AG04450 (cell line): ENCODE measurements around the gene HBA1. TPM values are rescaled to one million over a fixed set of nuclear protein-coding genes. Genes with fewer than 3 reads are reported as not detected.

ENCODE experiments used
- CTCF ChIA-PET: fragments of 300-600, 350-600 bp; formaldehyde crosslinking; extraction: SDS; loops from one replicate; lab custom pipeline; 2022; ENCODE audit warnings: antibody characterized with exemption, inconsistent platforms; lab: Charles Lee
- POLR2A ChIA-PET: fragments of 350-600 bp; formaldehyde crosslinking; extraction: SDS; loops from one replicate; lab custom pipeline; 2021; ENCODE audit warnings: antibody characterized with exemption, inconsistent platforms; lab: Yijun Ruan, JAX
- DNase-seq: peaks from one replicate; pipeline ENCODE4 v3.0.0-alpha.2; 2011; ENCODE audit warnings: low read depth, low spot score
- H3K27ac ChIP-seq: one replicate; pipeline ENCODE4 v1.5.1; 2012; ENCODE audit warnings: low read depth, low read length, control low read depth
- H3K27me3 ChIP-seq: one replicate; pipeline ENCODE4 v1.6.0; 2012; ENCODE audit warnings: low read length; ENCODE audit not compliant: control insufficient read depth, insufficient read depth
- H3K4me3 ChIP-seq: 2 replicates; pipeline ENCODE4 v1.5.1; 2011; ENCODE audit warnings: mild to moderate bottlenecking, low read depth, low read length, control low read depth
- H3K9me3 ChIP-seq: 2 replicates; pipeline ENCODE4 v1.5.1; 2012; ENCODE audit warnings: low read length; ENCODE audit not compliant: control insufficient read depth, insufficient read depth
- polyA plus RNA-seq: library from polyadenylated mRNA; depleted of rRNA; stranded (reverse); fragments of >200 nt; gene quantifications from 2 replicates; pipeline ENCODE4 v1.2.3, GENCODE V29; 2011
- TF ChIP-seq, protein P1 (sequence below): IDR thresholded peaks from 2 replicates; pipeline ENCODE4 v1.5.1; 2011; ENCODE audit warnings: low read depth, low read length, control low read depth, inconsistent platforms

The HBA1 gene
- polyA plus RNA-seq, 1 experiment = not detected

GRCh38 chr16:177394-177822 lies 928 bp downstream of the HBA1 start:
- CTCF ChIA-PET = interaction anchor here (0.7 kb wide), 1 partner anchor 42 kb away, joined by 7 read pairs; no protein-coding TSS in a partner anchor

DNA sequence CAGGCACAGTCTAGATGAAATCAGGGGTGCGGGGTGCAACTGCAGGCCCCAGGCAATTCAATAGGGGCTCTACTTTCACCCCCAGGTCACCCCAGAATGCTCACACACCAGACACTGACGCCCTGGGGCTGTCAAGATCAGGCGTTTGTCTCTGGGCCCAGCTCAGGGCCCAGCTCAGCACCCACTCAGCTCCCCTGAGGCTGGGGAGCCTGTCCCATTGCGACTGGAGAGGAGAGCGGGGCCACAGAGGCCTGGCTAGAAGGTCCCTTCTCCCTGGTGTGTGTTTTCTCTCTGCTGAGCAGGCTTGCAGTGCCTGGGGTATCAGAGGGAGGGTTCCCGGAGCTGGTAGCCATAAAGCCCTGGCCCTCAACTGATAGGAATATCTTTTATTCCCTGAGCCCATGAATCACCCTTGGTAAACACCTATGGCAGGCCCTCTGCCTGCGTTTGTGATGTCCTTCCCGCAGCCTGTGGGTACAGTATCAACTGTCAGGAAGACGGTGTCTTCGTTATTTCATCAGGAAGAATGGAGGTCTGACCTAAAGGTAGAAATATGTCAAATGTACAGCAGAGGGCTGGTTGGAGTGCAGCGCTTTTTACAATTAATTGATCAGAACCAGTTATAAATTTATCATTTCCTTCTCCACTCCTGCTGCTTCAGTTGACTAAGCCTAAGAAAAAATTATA lies 1.6 kb downstream of the HBA1 start:
- POLR2A ChIA-PET = no interaction called here
- DNase-seq = no peak
- TF ChIP-seq, protein P1, sequence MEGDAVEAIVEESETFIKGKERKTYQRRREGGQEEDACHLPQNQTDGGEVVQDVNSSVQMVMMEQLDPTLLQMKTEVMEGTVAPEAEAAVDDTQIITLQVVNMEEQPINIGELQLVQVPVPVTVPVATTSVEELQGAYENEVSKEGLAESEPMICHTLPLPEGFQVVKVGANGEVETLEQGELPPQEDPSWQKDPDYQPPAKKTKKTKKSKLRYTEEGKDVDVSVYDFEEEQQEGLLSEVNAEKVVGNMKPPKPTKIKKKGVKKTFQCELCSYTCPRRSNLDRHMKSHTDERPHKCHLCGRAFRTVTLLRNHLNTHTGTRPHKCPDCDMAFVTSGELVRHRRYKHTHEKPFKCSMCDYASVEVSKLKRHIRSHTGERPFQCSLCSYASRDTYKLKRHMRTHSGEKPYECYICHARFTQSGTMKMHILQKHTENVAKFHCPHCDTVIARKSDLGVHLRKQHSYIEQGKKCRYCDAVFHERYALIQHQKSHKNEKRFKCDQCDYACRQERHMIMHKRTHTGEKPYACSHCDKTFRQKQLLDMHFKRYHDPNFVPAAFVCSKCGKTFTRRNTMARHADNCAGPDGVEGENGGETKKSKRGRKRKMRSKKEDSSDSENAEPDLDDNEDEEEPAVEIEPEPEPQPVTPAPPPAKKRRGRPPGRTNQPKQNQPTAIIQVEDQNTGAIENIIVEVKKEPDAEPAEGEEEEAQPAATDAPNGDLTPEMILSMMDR = no peak
- no peak overlapping the region for H3K27ac ChIP-seq
- CTCF ChIA-PET = interaction anchor here (0.7 to 0.9 kb wide), 2 partner anchors 42 to 71 kb away, joined by 4 to 7 read pairs; no protein-coding TSS in a partner anchor
- no peak overlapping the region for H3K4me3 ChIP-seq
- H3K9me3 ChIP-seq = no peaks in the 10 kb centered on the region
- H3K27me3 ChIP-seq = peaks cover 44% of the 10 kb centered on the region

More at GRCh38 chr16:177394-177822, 928 bp downstream of the HBA1 start:
- POLR2A ChIA-PET = no interaction called here
- Histone ChIP-seq H3K27ac (no peak overlapping the region), H3K4me3 (no peak overlapping the region), H3K9me3 (no peaks in the 10 kb centered on the region), H3K27me3 (peaks cover 44% of the 10 kb centered on the region)
- TF ChIP-seq, protein P1 = no peak
- DNase-seq = no peak

GRCh38 chr16:178668-179015 lies 2.2 kb downstream of the HBA1 start:
- ChIA-PET CTCF (interaction anchor here (0.9 kb wide), 1 partner anchor 72 kb away, joined by 4 read pairs; no protein-coding TSS in a partner anchor), POLR2A (no interaction called here)
- no peak for DNase-seq
- TF ChIP-seq, protein P1 = no peak
- Histone ChIP-seq H3K27me3 (peaks cover 41% of the 10 kb centered on the region), H3K27ac (no peak overlapping the region), H3K9me3 (no peaks in the 10 kb centered on the region), H3K4me3 (no peak overlapping the region)

GRCh38 chr16:179211-180092 lies 3.0 kb downstream of the HBA1 start:
- Histone ChIP-seq H3K27ac (no peak overlapping the region), H3K4me3 (no peak overlapping the region), H3K9me3 (no peaks in the 10 kb centered on the region), H3K27me3 (peaks cover 38% of the 10 kb centered on the region)
- TF ChIP-seq, protein P1 = no peak
- CTCF ChIA-PET = interaction anchor here (0.9 to 4.0 kb wide), 5 partner anchors 62 to 114 kb away, joined by 3 to 89 read pairs (median 5); no protein-coding TSS in a partner anchor
- no peak for DNase-seq
- POLR2A ChIA-PET = no interaction called here
